H9 (cell line): ENCODE results near the gene PYGO2. TPM values are rescaled to one million over a fixed set of nuclear protein-coding genes. Genes with fewer than 3 reads are reported as not detected.
"Not testable (repeated sequence)": the region's sequence is repeated elsewhere in the genome, so short reads cannot be mapped to it uniquely, and the experiment has no call there.

Experiments used
- DNase-seq: peaks from one replicate; pipeline ENCODE4 v3.0.0-alpha.2; 2017
- H2AFZ ChIP-seq: one replicate; pipeline ENCODE4 v1.6.1; 2013; ENCODE audit warnings: mild to moderate bottlenecking, low read length, control low read depth, moderate library complexity
- H2AK5ac ChIP-seq: 2 replicates; pipeline ENCODE4 v1.6.1; 2013; ENCODE audit warnings: low read length, control low read depth, mixed read lengths; ENCODE audit not compliant: insufficient read length
- H2BK120ac ChIP-seq: one replicate; pipeline ENCODE4 v1.6.1; 2013; ENCODE audit warnings: low read depth, mild to moderate bottlenecking, low read length, control low read depth, inconsistent platforms; ENCODE audit not compliant: poor library complexity, severe bottlenecking
- H2BK12ac ChIP-seq: 2 replicates; pipeline ENCODE4 v1.6.1; 2013; ENCODE audit warnings: low read length, control low read depth, mixed read lengths, low read depth; ENCODE audit not compliant: insufficient read length
- H2BK15ac ChIP-seq: 2 replicates; pipeline ENCODE4 v1.6.1; 2013; ENCODE audit warnings: low read depth, low read length, control low read depth
- H2BK20ac ChIP-seq: one replicate; pipeline ENCODE4 v1.6.1; 2013; ENCODE audit warnings: low read depth, mild to moderate bottlenecking, low read length, control low read depth, inconsistent platforms; ENCODE audit not compliant: poor library complexity, severe bottlenecking
- H2BK5ac ChIP-seq: 2 replicates; pipeline ENCODE4 v1.6.1; 2013; ENCODE audit warnings: low read length, control low read depth, mixed read lengths; ENCODE audit not compliant: insufficient read length
- H3K14ac ChIP-seq: 2 replicates; pipeline ENCODE4 v1.6.1; 2013; ENCODE audit warnings: low read length, control low read depth; ENCODE audit not compliant: insufficient read depth
- H3K18ac ChIP-seq: 2 replicates; pipeline ENCODE4 v1.6.1; 2013; ENCODE audit warnings: low read depth, mild to moderate bottlenecking, mixed read lengths, low read length, control low read depth; ENCODE audit not compliant: insufficient read length
- H3K23ac ChIP-seq: 2 replicates; pipeline ENCODE4 v1.6.1; 2013; ENCODE audit warnings: low read length, control low read depth, mixed read lengths, low read depth; ENCODE audit not compliant: insufficient read length
- H3K23me2 ChIP-seq: 2 replicates; pipeline ENCODE4 v1.6.1; 2013; ENCODE audit warnings: low read depth, mild to moderate bottlenecking, mixed read lengths, low read length, control low read depth; ENCODE audit not compliant: insufficient read length, poor library complexity, severe bottlenecking
- H3K27ac ChIP-seq: 2 replicates; pipeline ENCODE4 v1.5.1; 2013; ENCODE audit warnings: low read length, control low read depth, mixed read lengths, low read depth; ENCODE audit not compliant: insufficient read length
- H3K27me3 ChIP-seq: 2 replicates; pipeline ENCODE4 v1.6.1; 2013; ENCODE audit warnings: low read length, control low read depth, inconsistent platforms; ENCODE audit not compliant: insufficient read depth
- H3K4ac ChIP-seq: 2 replicates; pipeline ENCODE4 v1.6.1; 2013; ENCODE audit warnings: low read depth, mild to moderate bottlenecking, control low read depth, inconsistent platforms, low read length, moderate library complexity
- H3K4me1 ChIP-seq: 2 replicates; pipeline ENCODE4 v1.6.1; 2013; ENCODE audit warnings: low read length, control low read depth, inconsistent platforms; ENCODE audit not compliant: insufficient read depth
- H3K4me2 ChIP-seq: 2 replicates; pipeline ENCODE4 v1.6.1; 2013; ENCODE audit warnings: low read length, control low read depth, mixed read lengths; ENCODE audit not compliant: insufficient read length, insufficient read depth
- H3K56ac ChIP-seq: 2 replicates; pipeline ENCODE4 v1.6.1; 2013; ENCODE audit warnings: low read depth, mild to moderate bottlenecking, mixed read lengths, low read length, control low read depth; ENCODE audit not compliant: insufficient read length
- H3K79me1 ChIP-seq: 2 replicates; pipeline ENCODE4 v1.6.1; 2013; ENCODE audit warnings: low read depth, mild to moderate bottlenecking, moderate library complexity, low read length, control low read depth, inconsistent platforms; ENCODE audit not compliant: insufficient read depth, poor library complexity, severe bottlenecking
- H3K79me2 ChIP-seq: 2 replicates; pipeline ENCODE4 v1.6.1; 2013; ENCODE audit warnings: low read length, control low read depth, inconsistent platforms; ENCODE audit not compliant: insufficient read depth
- H3K9ac ChIP-seq: 2 replicates; pipeline ENCODE4 v1.6.1; 2013; ENCODE audit warnings: low read length, control low read depth, mixed read lengths; ENCODE audit not compliant: insufficient read length; ENCODE audit errors: extremely low read depth
- H3K9me3 ChIP-seq: one replicate; pipeline ENCODE4 v1.6.1; 2013; ENCODE audit warnings: low read depth, low read length, inconsistent platforms; ENCODE audit not compliant: control insufficient read depth
- H3T11ph ChIP-seq: one replicate; pipeline ENCODE4 v1.6.1; 2013; ENCODE audit warnings: mild to moderate bottlenecking, low read length, control low read depth, inconsistent platforms
- H4K20me1 ChIP-seq: one replicate; pipeline ENCODE4 v1.6.1; 2013; ENCODE audit not compliant: control insufficient read depth, insufficient read length, insufficient read depth
- H4K5ac ChIP-seq: 2 replicates; pipeline ENCODE4 v1.6.1; 2013; ENCODE audit warnings: low read depth, mild to moderate bottlenecking, mixed read lengths, low read length, control low read depth; ENCODE audit not compliant: insufficient read length
- H4K8ac ChIP-seq: replicated peaks from 2 replicates; pipeline ENCODE4 v1.6.1; 2013; ENCODE audit warnings: low read length, control low read depth, mixed read lengths, low read depth; ENCODE audit not compliant: insufficient read length
- H4K91ac ChIP-seq: 2 replicates; pipeline ENCODE4 v1.6.1; 2013; ENCODE audit warnings: low read depth, mild to moderate bottlenecking, moderate library complexity, mixed read lengths, low read length, control low read depth; ENCODE audit not compliant: insufficient read length
- H3K27ac Mint-ChIP-seq, 3 experiments: 2 replicates in 2 of 3; 3 replicates in 1 of 3; pipeline ENCODE4 v1.8.0; 2020 to 2021; ENCODE audit warnings: mixed read lengths in 3 of 3, mild to moderate bottlenecking in 1 of 3, moderate library complexity in 1 of 3
- H3K27me3 Mint-ChIP-seq: 2 replicates; pipeline ENCODE4 v1.8.0; 2021; ENCODE audit warnings: low read depth, mild to moderate bottlenecking, moderate library complexity, mixed read lengths
- H3K36me3 Mint-ChIP-seq, 3 experiments: 2 replicates in 2 of 3; 3 replicates in 1 of 3; pipeline ENCODE4 v1.8.0; 2020 to 2021; ENCODE audit warnings: low read depth in 3 of 3, mixed read lengths in 3 of 3; ENCODE audit not compliant: insufficient read depth in 1 of 3
- H3K4me1 Mint-ChIP-seq, 2 experiments: 2 replicates each; pipeline ENCODE4 v1.8.0; 2020; ENCODE audit warnings: mixed read lengths in 2 of 2
- H3K4me3 Mint-ChIP-seq, 2 experiments: 2 replicates in 1 of 2; 3 replicates in 1 of 2; pipeline ENCODE4 v1.8.0; 2020 to 2021; ENCODE audit warnings: mild to moderate bottlenecking in 2 of 2, mixed read lengths in 2 of 2, moderate library complexity in 1 of 2
- H3K9me3 Mint-ChIP-seq, 2 experiments: 2 replicates in 1 of 2; 3 replicates in 1 of 2; pipeline ENCODE4 v1.8.0; 2020; ENCODE audit warnings: mild to moderate bottlenecking in 2 of 2, mixed read lengths in 2 of 2, moderate library complexity in 1 of 2
- WGBS: extraction: QIAGEN DNeasy Blood & Tissue Kit; methylation state at CpG from one replicate; pipeline ENCODE4 v1.1.7; 2013; ENCODE audit warnings: missing lambda C conversion rate, low lambda C conversion rate, mixed read lengths; ENCODE audit not compliant: insufficient read length; ENCODE audit errors: extremely low coverage; 5-methylcytosine and 5-hydroxymethylcytosine counted together
- total RNA-seq: library from RNA; stranded (reverse); gene quantifications from 2 replicates; pipeline ENCODE4 v1.2.1, GENCODE V29; 2021
- TF ChIP-seq, protein P1 (sequence below): fragments of 200-600 bp; sonication (generic); conservative IDR thresholded peaks from 3 replicates; pipeline ENCODE4 v1.8.0; 2021; ENCODE audit warnings: antibody characterized with exemption, mild to moderate bottlenecking

PYGO2 gene
- total RNA-seq, 1 experiment from 2014 or later, result 38.7 TPM

DNA sequence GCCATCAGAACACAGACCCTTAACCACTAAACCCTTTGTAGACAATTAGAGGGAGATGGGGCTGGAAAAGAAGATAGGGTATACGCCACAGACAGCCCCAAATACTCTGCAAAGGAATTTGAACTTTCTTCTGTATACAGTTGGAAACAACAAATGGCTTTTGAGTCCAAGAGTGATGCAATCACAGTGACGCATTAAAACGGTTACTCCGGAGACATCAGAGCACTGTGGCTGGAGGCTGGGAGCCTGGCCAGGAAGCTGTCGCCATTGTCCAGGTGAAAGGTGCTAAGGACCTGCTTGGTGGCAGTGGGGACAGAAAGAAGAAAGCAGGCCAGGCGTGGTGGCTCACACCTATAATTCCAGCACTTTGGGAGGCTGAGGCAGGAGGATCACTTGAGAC lies 25.7 kb upstream of the PYGO2 start:
- Histone ChIP-seq H2AFZ (no peak overlapping the region), H3K14ac (no peak overlapping the region), H3K18ac (no peak overlapping the region), H2BK5ac (no peak overlapping the region), H3K9ac (no peak overlapping the region), H4K8ac (no peak overlapping the region), H2BK12ac (no peak overlapping the region), H3K27ac (no peak overlapping the region), H3K27me3 (no peaks in the 10 kb centered on the region), H4K20me1 (no peaks in the 10 kb centered on the region), H4K5ac (no peak overlapping the region), H2BK15ac (no peak overlapping the region), H3K4me2 (no peak overlapping the region), H3K23ac (no peak overlapping the region), H3K23me2 (peaks cover 8% of the 10 kb centered on the region), H3K4me1 (no peaks in the 10 kb centered on the region), H3T11ph (no peak overlapping the region), H2AK5ac (no peak overlapping the region), H3K9me3 (no peaks in the 10 kb centered on the region), H4K91ac (no peak overlapping the region), H2BK120ac (no peak overlapping the region), H3K4ac (no peak overlapping the region), H3K56ac (no peak overlapping the region), H3K79me2 (peaks cover 9% of the 10 kb centered on the region; the same call in 1 of the 2 replicates), H3K79me1 (peaks cover 2% of the 10 kb centered on the region), H2BK20ac (no peak overlapping the region)
- TF ChIP-seq, protein P1, sequence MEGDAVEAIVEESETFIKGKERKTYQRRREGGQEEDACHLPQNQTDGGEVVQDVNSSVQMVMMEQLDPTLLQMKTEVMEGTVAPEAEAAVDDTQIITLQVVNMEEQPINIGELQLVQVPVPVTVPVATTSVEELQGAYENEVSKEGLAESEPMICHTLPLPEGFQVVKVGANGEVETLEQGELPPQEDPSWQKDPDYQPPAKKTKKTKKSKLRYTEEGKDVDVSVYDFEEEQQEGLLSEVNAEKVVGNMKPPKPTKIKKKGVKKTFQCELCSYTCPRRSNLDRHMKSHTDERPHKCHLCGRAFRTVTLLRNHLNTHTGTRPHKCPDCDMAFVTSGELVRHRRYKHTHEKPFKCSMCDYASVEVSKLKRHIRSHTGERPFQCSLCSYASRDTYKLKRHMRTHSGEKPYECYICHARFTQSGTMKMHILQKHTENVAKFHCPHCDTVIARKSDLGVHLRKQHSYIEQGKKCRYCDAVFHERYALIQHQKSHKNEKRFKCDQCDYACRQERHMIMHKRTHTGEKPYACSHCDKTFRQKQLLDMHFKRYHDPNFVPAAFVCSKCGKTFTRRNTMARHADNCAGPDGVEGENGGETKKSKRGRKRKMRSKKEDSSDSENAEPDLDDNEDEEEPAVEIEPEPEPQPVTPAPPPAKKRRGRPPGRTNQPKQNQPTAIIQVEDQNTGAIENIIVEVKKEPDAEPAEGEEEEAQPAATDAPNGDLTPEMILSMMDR, result no peak
- Mint-ChIP-seq H3K27ac (no peak overlapping the region), H3K4me1 (peaks cover 8 to 12% of the 10 kb centered on the region in 2 experiments; a peak in 3 of 4 replicates), H3K27me3 (no peaks in the 10 kb centered on the region), H3K36me3 (peaks cover 36 to 61% (median 47%) of the 10 kb centered on the region in 3 experiments), H3K9me3 (no peaks in the 10 kb centered on the region), H3K4me3 (0 out of 5 replicates have a peak overlapping the region, but pooled peaks of 1 of the 2 experiments have one; percentile 42)
- no peak for DNase-seq
- WGBS, result no CpG with 5 or more reads among the region's 6 CpGs

DNA sequence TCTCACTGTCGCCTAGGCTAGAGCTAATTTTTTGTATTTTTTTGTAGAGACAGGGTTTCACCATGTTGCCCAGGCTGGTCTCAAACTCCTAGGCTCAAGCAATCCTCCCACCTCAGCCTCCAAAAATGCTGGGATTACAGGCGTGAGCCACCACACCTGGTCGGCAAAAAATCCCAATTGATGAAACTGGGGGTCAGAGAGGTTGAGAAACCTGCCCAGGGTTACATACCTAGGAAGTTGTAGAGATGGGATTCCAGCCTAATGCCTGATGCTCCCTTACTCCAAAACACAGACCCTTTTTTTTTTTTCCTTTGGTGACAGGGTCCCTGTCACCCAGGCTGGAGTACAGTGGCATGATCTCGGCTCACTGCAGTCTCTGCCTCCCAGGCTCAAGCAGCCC lies 25.2 kb upstream of the PYGO2 start:
- not testable (repeated sequence) for H2BK5ac ChIP-seq, H3K4me3 Mint-ChIP-seq
- no CpG with 5 or more reads among the region's 4 CpGs for WGBS

More for the DNA sequence above, 25.2 kb upstream of the PYGO2 start:
- not testable (repeated sequence) for DNase-seq, H3K23ac ChIP-seq, H3K79me2 ChIP-seq, H3K56ac ChIP-seq, H3K27ac ChIP-seq, H2BK12ac ChIP-seq, H3K27me3 Mint-ChIP-seq, H3K27me3 ChIP-seq, H2AK5ac ChIP-seq, H3K4me2 ChIP-seq, H3K18ac ChIP-seq, H3K4me1 ChIP-seq, H2BK15ac ChIP-seq, H2BK20ac ChIP-seq, H3K9ac ChIP-seq, H3K4ac ChIP-seq, H3K27ac Mint-ChIP-seq, H4K5ac ChIP-seq, H2AFZ ChIP-seq, H4K8ac ChIP-seq, H3K9me3 Mint-ChIP-seq, H4K91ac ChIP-seq, H3K9me3 ChIP-seq, H3T11ph ChIP-seq, H3K23me2 ChIP-seq, H3K14ac ChIP-seq, H3K79me1 ChIP-seq, H2BK120ac ChIP-seq, H4K20me1 ChIP-seq
- Mint-ChIP-seq H3K4me1 (peaks cover 8 to 12% of the 10 kb centered on the region in 2 experiments; a peak in 3 of 4 replicates), H3K36me3 (peaks cover 36 to 61% (median 47%) of the 10 kb centered on the region in 3 experiments)
